H9 (cell line): ENCODE results near the gene KCNJ11. TPM values are rescaled to one million over a fixed set of nuclear protein-coding genes. Genes with fewer than 3 reads are reported as not detected.

Experiments
- DNase-seq: peaks from one replicate; pipeline ENCODE4 v3.0.0-alpha.2; 2017
- H2AFZ ChIP-seq: one replicate; pipeline ENCODE4 v1.6.1; 2013; ENCODE audit warnings: mild to moderate bottlenecking, low read length, control low read depth, moderate library complexity
- H2AK5ac ChIP-seq: 2 replicates; pipeline ENCODE4 v1.6.1; 2013; ENCODE audit warnings: low read length, control low read depth, mixed read lengths; ENCODE audit not compliant: insufficient read length
- H2BK120ac ChIP-seq: one replicate; pipeline ENCODE4 v1.6.1; 2013; ENCODE audit warnings: low read depth, mild to moderate bottlenecking, low read length, control low read depth, inconsistent platforms; ENCODE audit not compliant: poor library complexity, severe bottlenecking
- H2BK12ac ChIP-seq: 2 replicates; pipeline ENCODE4 v1.6.1; 2013; ENCODE audit warnings: low read length, control low read depth, mixed read lengths, low read depth; ENCODE audit not compliant: insufficient read length
- H2BK15ac ChIP-seq: 2 replicates; pipeline ENCODE4 v1.6.1; 2013; ENCODE audit warnings: low read depth, low read length, control low read depth
- H2BK20ac ChIP-seq: one replicate; pipeline ENCODE4 v1.6.1; 2013; ENCODE audit warnings: low read depth, mild to moderate bottlenecking, low read length, control low read depth, inconsistent platforms; ENCODE audit not compliant: poor library complexity, severe bottlenecking
- H2BK5ac ChIP-seq: 2 replicates; pipeline ENCODE4 v1.6.1; 2013; ENCODE audit warnings: low read length, control low read depth, mixed read lengths; ENCODE audit not compliant: insufficient read length
- H3K14ac ChIP-seq: 2 replicates; pipeline ENCODE4 v1.6.1; 2013; ENCODE audit warnings: low read length, control low read depth; ENCODE audit not compliant: insufficient read depth
- H3K18ac ChIP-seq: 2 replicates; pipeline ENCODE4 v1.6.1; 2013; ENCODE audit warnings: low read depth, mild to moderate bottlenecking, mixed read lengths, low read length, control low read depth; ENCODE audit not compliant: insufficient read length
- H3K23ac ChIP-seq: 2 replicates; pipeline ENCODE4 v1.6.1; 2013; ENCODE audit warnings: low read length, control low read depth, mixed read lengths, low read depth; ENCODE audit not compliant: insufficient read length
- H3K23me2 ChIP-seq: 2 replicates; pipeline ENCODE4 v1.6.1; 2013; ENCODE audit warnings: low read depth, mild to moderate bottlenecking, mixed read lengths, low read length, control low read depth; ENCODE audit not compliant: insufficient read length, poor library complexity, severe bottlenecking
- H3K27ac ChIP-seq: 2 replicates; pipeline ENCODE4 v1.5.1; 2013; ENCODE audit warnings: low read length, control low read depth, mixed read lengths, low read depth; ENCODE audit not compliant: insufficient read length
- H3K27me3 ChIP-seq: 2 replicates; pipeline ENCODE4 v1.6.1; 2013; ENCODE audit warnings: low read length, control low read depth, inconsistent platforms; ENCODE audit not compliant: insufficient read depth
- H3K4ac ChIP-seq: 2 replicates; pipeline ENCODE4 v1.6.1; 2013; ENCODE audit warnings: low read depth, mild to moderate bottlenecking, control low read depth, inconsistent platforms, low read length, moderate library complexity
- H3K4me1 ChIP-seq: 2 replicates; pipeline ENCODE4 v1.6.1; 2013; ENCODE audit warnings: low read length, control low read depth, inconsistent platforms; ENCODE audit not compliant: insufficient read depth
- H3K4me2 ChIP-seq: 2 replicates; pipeline ENCODE4 v1.6.1; 2013; ENCODE audit warnings: low read length, control low read depth, mixed read lengths; ENCODE audit not compliant: insufficient read length, insufficient read depth
- H3K56ac ChIP-seq: 2 replicates; pipeline ENCODE4 v1.6.1; 2013; ENCODE audit warnings: low read depth, mild to moderate bottlenecking, mixed read lengths, low read length, control low read depth; ENCODE audit not compliant: insufficient read length
- H3K79me1 ChIP-seq: 2 replicates; pipeline ENCODE4 v1.6.1; 2013; ENCODE audit warnings: low read depth, mild to moderate bottlenecking, moderate library complexity, low read length, control low read depth, inconsistent platforms; ENCODE audit not compliant: insufficient read depth, poor library complexity, severe bottlenecking
- H3K79me2 ChIP-seq: 2 replicates; pipeline ENCODE4 v1.6.1; 2013; ENCODE audit warnings: low read length, control low read depth, inconsistent platforms; ENCODE audit not compliant: insufficient read depth
- H3K9ac ChIP-seq: 2 replicates; pipeline ENCODE4 v1.6.1; 2013; ENCODE audit warnings: low read length, control low read depth, mixed read lengths; ENCODE audit not compliant: insufficient read length; ENCODE audit errors: extremely low read depth
- H3K9me3 ChIP-seq: one replicate; pipeline ENCODE4 v1.6.1; 2013; ENCODE audit warnings: low read depth, low read length, inconsistent platforms; ENCODE audit not compliant: control insufficient read depth
- H3T11ph ChIP-seq: one replicate; pipeline ENCODE4 v1.6.1; 2013; ENCODE audit warnings: mild to moderate bottlenecking, low read length, control low read depth, inconsistent platforms
- H4K20me1 ChIP-seq: one replicate; pipeline ENCODE4 v1.6.1; 2013; ENCODE audit not compliant: control insufficient read depth, insufficient read length, insufficient read depth
- H4K5ac ChIP-seq: 2 replicates; pipeline ENCODE4 v1.6.1; 2013; ENCODE audit warnings: low read depth, mild to moderate bottlenecking, mixed read lengths, low read length, control low read depth; ENCODE audit not compliant: insufficient read length
- H4K8ac ChIP-seq: replicated peaks from 2 replicates; pipeline ENCODE4 v1.6.1; 2013; ENCODE audit warnings: low read length, control low read depth, mixed read lengths, low read depth; ENCODE audit not compliant: insufficient read length
- H4K91ac ChIP-seq: 2 replicates; pipeline ENCODE4 v1.6.1; 2013; ENCODE audit warnings: low read depth, mild to moderate bottlenecking, moderate library complexity, mixed read lengths, low read length, control low read depth; ENCODE audit not compliant: insufficient read length
- H3K27ac Mint-ChIP-seq, 3 experiments: 2 replicates in 2 of 3; 3 replicates in 1 of 3; pipeline ENCODE4 v1.8.0; 2020 to 2021; ENCODE audit warnings: mixed read lengths in 3 of 3, mild to moderate bottlenecking in 1 of 3, moderate library complexity in 1 of 3
- H3K27me3 Mint-ChIP-seq: 2 replicates; pipeline ENCODE4 v1.8.0; 2021; ENCODE audit warnings: low read depth, mild to moderate bottlenecking, moderate library complexity, mixed read lengths
- H3K36me3 Mint-ChIP-seq, 3 experiments: 2 replicates in 2 of 3; 3 replicates in 1 of 3; pipeline ENCODE4 v1.8.0; 2020 to 2021; ENCODE audit warnings: low read depth in 3 of 3, mixed read lengths in 3 of 3; ENCODE audit not compliant: insufficient read depth in 1 of 3
- H3K4me1 Mint-ChIP-seq, 2 experiments: 2 replicates each; pipeline ENCODE4 v1.8.0; 2020; ENCODE audit warnings: mixed read lengths in 2 of 2
- H3K4me3 Mint-ChIP-seq, 2 experiments: 2 replicates in 1 of 2; 3 replicates in 1 of 2; pipeline ENCODE4 v1.8.0; 2020 to 2021; ENCODE audit warnings: mild to moderate bottlenecking in 2 of 2, mixed read lengths in 2 of 2, moderate library complexity in 1 of 2
- H3K9me3 Mint-ChIP-seq, 2 experiments: 2 replicates in 1 of 2; 3 replicates in 1 of 2; pipeline ENCODE4 v1.8.0; 2020; ENCODE audit warnings: mild to moderate bottlenecking in 2 of 2, mixed read lengths in 2 of 2, moderate library complexity in 1 of 2
- WGBS: extraction: QIAGEN DNeasy Blood & Tissue Kit; methylation state at CpG from one replicate; pipeline ENCODE4 v1.1.7; 2013; ENCODE audit warnings: missing lambda C conversion rate, low lambda C conversion rate, mixed read lengths; ENCODE audit not compliant: insufficient read length; ENCODE audit errors: extremely low coverage; 5-methylcytosine and 5-hydroxymethylcytosine counted together
- total RNA-seq: library from RNA; stranded (reverse); gene quantifications from 2 replicates; pipeline ENCODE4 v1.2.1, GENCODE V29; 2021
- TF ChIP-seq, protein P1 (sequence below): fragments of 200-600 bp; sonication (generic); conservative IDR thresholded peaks from 3 replicates; pipeline ENCODE4 v1.8.0; 2021; ENCODE audit warnings: antibody characterized with exemption, mild to moderate bottlenecking

Gene KCNJ11
- total RNA-seq, 1 experiment from 2014 or later = 2.3 TPM

DNA sequence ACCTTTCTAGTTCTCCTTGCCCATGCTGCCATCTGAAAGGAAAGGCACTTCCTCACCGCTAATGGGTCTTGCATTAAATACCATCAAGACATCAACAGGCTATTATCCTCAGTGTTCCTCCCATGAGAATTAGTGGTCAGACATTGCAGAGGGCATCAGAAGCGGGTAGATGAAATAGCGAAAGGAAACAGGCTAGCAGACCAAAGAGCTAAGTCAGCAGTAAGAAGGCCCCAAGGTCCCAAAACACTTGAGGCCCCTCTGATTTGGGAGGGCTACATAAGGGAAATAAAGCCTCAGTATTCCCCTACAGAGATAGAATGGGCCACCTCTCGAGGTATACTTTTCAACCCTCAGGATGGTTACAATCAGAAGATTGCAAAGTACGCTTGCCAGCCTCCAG, 12.9 kb downstream of the KCNJ11 start:
- Mint-ChIP-seq H3K9me3 (peaks cover 46 to 57% of the 10 kb centered on the region in 2 experiments), H3K27ac (no peak overlapping the region), H3K4me3 (no peak overlapping the region), H3K27me3 (peaks cover 10% of the 10 kb centered on the region), H3K36me3 (peaks cover 24 to 40% (median 30%) of the 10 kb centered on the region in 3 experiments), H3K4me1 (no peaks in the 10 kb centered on the region)
- H3K23me2 ChIP-seq = no peaks in the 10 kb centered on the region
- H3K27ac ChIP-seq = no peak overlapping the region
- no CpG with 5 or more reads among the region's 5 CpGs for WGBS
- H4K91ac ChIP-seq = no peak overlapping the region
- H3K27me3 ChIP-seq = no peaks in the 10 kb centered on the region
- H4K5ac ChIP-seq = no peak overlapping the region
- no peak overlapping the region for H2BK15ac ChIP-seq
- no peaks in the 10 kb centered on the region for H3K79me1 ChIP-seq
- H2BK12ac ChIP-seq = no peak overlapping the region
- TF ChIP-seq, protein P1, sequence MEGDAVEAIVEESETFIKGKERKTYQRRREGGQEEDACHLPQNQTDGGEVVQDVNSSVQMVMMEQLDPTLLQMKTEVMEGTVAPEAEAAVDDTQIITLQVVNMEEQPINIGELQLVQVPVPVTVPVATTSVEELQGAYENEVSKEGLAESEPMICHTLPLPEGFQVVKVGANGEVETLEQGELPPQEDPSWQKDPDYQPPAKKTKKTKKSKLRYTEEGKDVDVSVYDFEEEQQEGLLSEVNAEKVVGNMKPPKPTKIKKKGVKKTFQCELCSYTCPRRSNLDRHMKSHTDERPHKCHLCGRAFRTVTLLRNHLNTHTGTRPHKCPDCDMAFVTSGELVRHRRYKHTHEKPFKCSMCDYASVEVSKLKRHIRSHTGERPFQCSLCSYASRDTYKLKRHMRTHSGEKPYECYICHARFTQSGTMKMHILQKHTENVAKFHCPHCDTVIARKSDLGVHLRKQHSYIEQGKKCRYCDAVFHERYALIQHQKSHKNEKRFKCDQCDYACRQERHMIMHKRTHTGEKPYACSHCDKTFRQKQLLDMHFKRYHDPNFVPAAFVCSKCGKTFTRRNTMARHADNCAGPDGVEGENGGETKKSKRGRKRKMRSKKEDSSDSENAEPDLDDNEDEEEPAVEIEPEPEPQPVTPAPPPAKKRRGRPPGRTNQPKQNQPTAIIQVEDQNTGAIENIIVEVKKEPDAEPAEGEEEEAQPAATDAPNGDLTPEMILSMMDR = no peak
- H3K18ac ChIP-seq = no peak overlapping the region
- H3K14ac ChIP-seq = no peak overlapping the region
- no peak overlapping the region for H4K8ac ChIP-seq
- no peak overlapping the region for H3K4ac ChIP-seq
- no peak overlapping the region for H2AK5ac ChIP-seq
- H2AFZ ChIP-seq = no peak overlapping the region
- H3K79me2 ChIP-seq = no peaks in the 10 kb centered on the region
- DNase-seq = no peak
- H3K4me2 ChIP-seq = no peak overlapping the region
- H3T11ph ChIP-seq = no peak overlapping the region
- H4K20me1 ChIP-seq = no peaks in the 10 kb centered on the region
- no peak overlapping the region for H3K9ac ChIP-seq
- no peak overlapping the region for H2BK120ac ChIP-seq
- H2BK5ac ChIP-seq = no peak overlapping the region
- H3K4me1 ChIP-seq = no peaks in the 10 kb centered on the region
- H3K9me3 ChIP-seq = peaks cover 47% of the 10 kb centered on the region
- no peak overlapping the region for H3K23ac ChIP-seq
- H2BK20ac ChIP-seq = no peak overlapping the region
- H3K56ac ChIP-seq = no peak overlapping the region
